NCI-H146 treated with DMSO at 0.1 percent for 48 hours (cell line): ENCODE measurements around the gene TMPRSS6.

ENCODE experiments used
- DNase-seq: peaks from one replicate; lab custom pipeline; 2025; ENCODE audit not compliant: unreplicated experiment; lab: John Stamatoyannopoulos, UW

The TMPRSS6 gene

GRCh38 chr22:37117092-37117491, 7.6 kb upstream of the TMPRSS6 start:
- no peak for DNase-seq

- no peak for DNase-seq
Measured at GRCh38 chr22:37115032-37115431, 5.5 kb upstream of the TMPRSS6 start.

- no peak for DNase-seq
Measured at GRCh38 chr22:37113757-37114156, 4.2 kb upstream of the TMPRSS6 start.

GRCh38 chr22:37112084-37112728, 2.7 kb upstream of the TMPRSS6 start:
- DNase-seq, result no peak

- DNase-seq, result no peak
Measured at GRCh38 chr22:37111156-37111717, 1.7 kb upstream of the TMPRSS6 start.

- no peak for DNase-seq
Measured at GRCh38 chr22:37107816-37108621, 1.5 kb downstream of the TMPRSS6 start.

- DNase-seq, result no peak
Measured at GRCh38 chr22:37105990-37106389, 3.5 kb downstream of the TMPRSS6 start.

- no peak for DNase-seq
Measured at GRCh38 chr22:37105154-37105553, 4.4 kb downstream of the TMPRSS6 start.

- no peak for DNase-seq
Measured at GRCh38 chr22:37103656-37104452, 5.7 kb downstream of the TMPRSS6 start.

GRCh38 chr22:37103151-37103550, 6.4 kb downstream of the TMPRSS6 start:
- no peak for DNase-seq

- no peak for DNase-seq
Measured at GRCh38 chr22:37101311-37102066, 8.0 kb downstream of the TMPRSS6 start.

GRCh38 chr22:37100589-37101127, 8.9 kb downstream of the TMPRSS6 start:
- no peak for DNase-seq

GRCh38 chr22:37098976-37099591, 10.4 kb downstream of the TMPRSS6 start:
- no peak for DNase-seq

GRCh38 chr22:37097346-37097745, 12.2 kb downstream of the TMPRSS6 start:
- DNase-seq, result no peak

GRCh38 chr22:37095113-37095512, 14.4 kb downstream of the TMPRSS6 start:
- no peak for DNase-seq

GRCh38 chr22:37094239-37094638, 15.3 kb downstream of the TMPRSS6 start:
- DNase-seq, result no peak

- DNase-seq, result no peak
Measured at GRCh38 chr22:37092997-37093396, 16.5 kb downstream of the TMPRSS6 start.

- DNase-seq, result no peak
Measured at GRCh38 chr22:37091994-37092393, 17.5 kb downstream of the TMPRSS6 start.

- DNase-seq, result no peak
Measured at GRCh38 chr22:37090920-37091695, 18.4 kb downstream of the TMPRSS6 start.
